ENCODE measurements around the gene GGACT. TPM values are rescaled to one million over a fixed set of nuclear protein-coding genes. Genes with fewer than 3 reads are reported as not detected.
"Not testable (repeated sequence)": the region's sequence is repeated elsewhere in the genome, so short reads cannot be mapped to it uniquely, and the experiment has no call there.

The GGACT gene
- total RNA-seq, 2 experiments from 2014 or later, result 2.4 to 2.9 TPM

DNA sequence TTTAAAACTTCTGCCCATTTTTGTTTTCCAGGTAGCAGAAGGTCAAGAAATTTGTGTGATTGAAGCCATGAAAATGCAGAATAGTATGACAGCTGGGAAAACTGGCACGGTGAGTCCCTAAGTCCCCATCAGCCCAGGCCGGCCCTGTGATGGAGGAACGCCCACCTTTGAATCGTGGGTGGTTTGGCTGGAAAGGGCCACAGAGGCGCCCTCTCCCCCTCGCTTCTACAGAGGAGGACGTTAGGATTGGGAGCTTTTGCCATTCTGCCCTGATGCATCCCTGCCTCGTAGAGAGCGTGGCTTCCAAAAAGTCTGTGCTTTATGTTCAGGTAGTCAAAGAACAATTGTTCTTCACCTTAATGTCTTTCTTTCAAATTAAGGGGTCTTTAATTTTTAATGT, 60.9 kb downstream of the GGACT start:
- H3K4me1 Mint-ChIP-seq (ENCODE audit: low read depth), result peaks cover 5% of the 10 kb centered on the region
- H3K9me3 ChIP-seq (ENCODE audit: control insufficient read depth in 1 of 2, insufficient read depth in 1 of 2, low read length in 2 of 2), result peaks cover 0 to 8% of the 10 kb centered on the region in 2 experiments
- peaks cover 22% of the 10 kb centered on the region for H3K36me3 Mint-ChIP-seq (ENCODE audit: low read depth)
- no peak overlapping the region for H3K4me3 Mint-ChIP-seq
- H3K27me3 Mint-ChIP-seq, result no peaks in the 10 kb centered on the region
- H3K4me1 ChIP-seq (ENCODE audit: insufficient read depth, low read length), result no peaks in the 10 kb centered on the region
- ChIA-PET CTCF (no interaction called here), POLR2A (no interaction called here)
- H3K9me3 Mint-ChIP-seq, result no peaks in the 10 kb centered on the region
- H3K27me3 ChIP-seq (ENCODE audit: control insufficient read depth in 1 of 2, insufficient read depth in 2 of 2, low read length in 2 of 2), result no peaks in the 10 kb centered on the region
- TF ChIP-seq, protein P1, sequence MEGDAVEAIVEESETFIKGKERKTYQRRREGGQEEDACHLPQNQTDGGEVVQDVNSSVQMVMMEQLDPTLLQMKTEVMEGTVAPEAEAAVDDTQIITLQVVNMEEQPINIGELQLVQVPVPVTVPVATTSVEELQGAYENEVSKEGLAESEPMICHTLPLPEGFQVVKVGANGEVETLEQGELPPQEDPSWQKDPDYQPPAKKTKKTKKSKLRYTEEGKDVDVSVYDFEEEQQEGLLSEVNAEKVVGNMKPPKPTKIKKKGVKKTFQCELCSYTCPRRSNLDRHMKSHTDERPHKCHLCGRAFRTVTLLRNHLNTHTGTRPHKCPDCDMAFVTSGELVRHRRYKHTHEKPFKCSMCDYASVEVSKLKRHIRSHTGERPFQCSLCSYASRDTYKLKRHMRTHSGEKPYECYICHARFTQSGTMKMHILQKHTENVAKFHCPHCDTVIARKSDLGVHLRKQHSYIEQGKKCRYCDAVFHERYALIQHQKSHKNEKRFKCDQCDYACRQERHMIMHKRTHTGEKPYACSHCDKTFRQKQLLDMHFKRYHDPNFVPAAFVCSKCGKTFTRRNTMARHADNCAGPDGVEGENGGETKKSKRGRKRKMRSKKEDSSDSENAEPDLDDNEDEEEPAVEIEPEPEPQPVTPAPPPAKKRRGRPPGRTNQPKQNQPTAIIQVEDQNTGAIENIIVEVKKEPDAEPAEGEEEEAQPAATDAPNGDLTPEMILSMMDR (IDR thresholded peaks at IDR 0.05), result no peak
- no peak for DNase-seq
- H3K27ac ChIP-seq (ENCODE audit: low read depth in 1 of 2, low read length in 2 of 2), result no peak overlapping the region
- peaks cover 3% of the 10 kb centered on the region for H3K36me3 ChIP-seq (ENCODE audit: insufficient read depth, low read length)
- intact Hi-C loops (cut with DNase I, micrococcal nuclease), result no loop called here
- no peak overlapping the region for H3K27ac Mint-ChIP-seq
- H3K4me3 ChIP-seq (ENCODE audit: low read length), result no peak overlapping the region
- ATAC-seq (ENCODE audit: poor library complexity), result no peak

DNA sequence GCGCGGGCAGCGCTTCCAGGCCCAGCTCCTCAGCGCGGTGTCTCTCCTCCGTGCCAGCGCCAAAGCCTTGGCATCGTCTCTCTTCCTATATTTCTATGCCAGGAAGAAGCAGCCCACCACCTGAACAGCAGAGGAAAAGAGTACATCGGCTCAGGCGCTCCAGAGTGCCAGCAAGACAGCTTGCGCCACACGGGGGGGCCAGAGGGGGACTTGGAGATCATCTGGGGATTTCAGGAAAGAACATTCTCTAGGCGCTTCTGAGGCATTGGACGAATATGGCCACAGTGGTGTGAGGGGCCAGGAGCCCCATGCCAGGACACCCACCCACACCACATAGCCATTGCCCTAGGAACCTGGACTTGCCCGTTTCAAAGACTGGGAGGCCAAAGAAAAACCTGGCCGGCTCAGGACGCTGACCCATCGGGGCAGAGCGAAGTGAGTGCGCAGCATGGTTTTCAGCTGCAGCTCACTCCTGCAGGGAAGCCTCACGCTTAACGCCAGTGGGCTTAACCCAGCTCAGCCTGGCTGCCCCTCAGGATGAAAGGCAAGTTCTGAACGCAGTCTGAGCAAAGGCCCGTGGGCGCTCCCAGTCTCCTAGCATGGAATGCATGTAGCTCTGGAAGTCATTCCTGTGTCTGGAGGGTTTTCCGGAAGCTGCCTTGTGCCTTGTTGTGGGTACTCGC, 62.1 kb downstream of the GGACT start:
- Histone ChIP-seq H3K27me3 (ENCODE audit: control insufficient read depth in 1 of 2, insufficient read depth in 2 of 2, low read length in 2 of 2) (no peaks in the 10 kb centered on the region), H3K36me3 (ENCODE audit: insufficient read depth, low read length) (peaks cover 2% of the 10 kb centered on the region), H3K4me1 (ENCODE audit: insufficient read depth, low read length) (peaks cover 3% of the 10 kb centered on the region), H3K4me3 (ENCODE audit: low read length) (no peak overlapping the region), H3K9me3 (ENCODE audit: control insufficient read depth in 1 of 2, insufficient read depth in 1 of 2, low read length in 2 of 2) (no peaks in the 10 kb centered on the region), H3K27ac (ENCODE audit: low read depth in 1 of 2, low read length in 2 of 2) (no peak overlapping the region)
- TF ChIP-seq, protein P1 (IDR thresholded peaks at IDR 0.05), result no peak
- Mint-ChIP-seq H3K4me1 (ENCODE audit: low read depth) (peaks cover 13% of the 10 kb centered on the region), H3K36me3 (ENCODE audit: low read depth) (peaks cover 22% of the 10 kb centered on the region), H3K27ac (no peak overlapping the region), H3K9me3 (no peaks in the 10 kb centered on the region), H3K4me3 (no peak overlapping the region), H3K27me3 (no peaks in the 10 kb centered on the region)
- DNase-seq, result no peak
- CTCF ChIA-PET, result no interaction called here
- no peak for ATAC-seq (ENCODE audit: poor library complexity)
- intact Hi-C loops (cut with DNase I, micrococcal nuclease), result no loop called here
- POLR2A ChIA-PET, result no interaction called here

DNA sequence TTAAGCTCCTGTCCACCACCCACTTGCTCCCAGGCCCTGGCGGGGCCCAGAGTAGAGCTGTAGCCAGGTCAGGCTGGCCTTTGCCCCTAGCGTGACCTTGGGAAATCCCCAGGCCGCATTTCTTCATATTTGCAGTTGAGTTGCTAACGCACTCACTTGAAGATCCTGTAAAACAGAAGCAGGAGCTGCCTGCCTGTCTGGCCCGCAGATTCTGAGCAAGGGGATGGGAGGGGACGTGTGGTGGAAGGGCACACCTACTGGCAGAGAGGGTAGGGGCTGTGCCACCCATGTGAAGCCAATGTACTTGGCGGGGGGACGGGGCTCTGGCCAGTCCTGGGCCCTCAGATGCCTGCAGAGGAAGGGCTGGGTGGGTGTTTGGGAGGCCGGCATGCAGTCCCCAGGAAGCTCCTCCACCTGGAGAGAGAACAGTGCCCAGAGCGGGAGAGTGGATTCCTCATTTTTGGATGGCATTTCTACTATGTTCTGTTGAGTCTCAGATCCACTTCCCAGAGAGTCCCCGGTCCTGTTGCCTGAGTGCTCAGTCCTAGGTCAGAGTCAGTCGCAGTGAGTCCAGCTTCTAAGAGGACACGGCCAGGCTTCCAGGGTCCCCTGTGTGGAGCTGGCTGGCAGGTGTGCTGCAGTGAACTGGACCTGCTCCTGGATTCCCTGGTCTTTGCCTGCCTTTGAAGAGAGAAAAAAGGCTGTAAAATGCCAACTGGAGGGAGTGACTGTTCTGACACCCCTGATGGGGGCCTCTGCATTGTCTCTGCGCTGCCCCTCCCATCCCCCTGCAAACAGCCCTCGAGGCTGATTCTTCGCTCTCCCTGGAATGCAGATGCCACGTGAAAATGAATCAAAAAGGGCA, 62.9 kb downstream of the GGACT start:
- H3K4me1 Mint-ChIP-seq (ENCODE audit: low read depth), result peaks cover 13% of the 10 kb centered on the region
- TF ChIP-seq, protein P1 (IDR thresholded peaks at IDR 0.05), result no peak
- Histone ChIP-seq H3K27me3 (ENCODE audit: control insufficient read depth in 1 of 2, insufficient read depth in 2 of 2, low read length in 2 of 2) (no peaks in the 10 kb centered on the region), H3K4me3 (ENCODE audit: low read length) (no peak overlapping the region), H3K4me1 (ENCODE audit: insufficient read depth, low read length) (peaks cover 9% of the 10 kb centered on the region), H3K36me3 (ENCODE audit: insufficient read depth, low read length) (peaks cover 2% of the 10 kb centered on the region), H3K9me3 (ENCODE audit: control insufficient read depth in 1 of 2, insufficient read depth in 1 of 2, low read length in 2 of 2) (no peaks in the 10 kb centered on the region), H3K27ac (ENCODE audit: low read depth in 1 of 2, low read length in 2 of 2) (no peak overlapping the region)
- ChIA-PET CTCF (no interaction called here), POLR2A (no interaction called here)
- no peaks in the 10 kb centered on the region for H3K27me3 Mint-ChIP-seq
- no peak overlapping the region for H3K27ac Mint-ChIP-seq
- DNase-seq, result no peak
- intact Hi-C loops (cut with DNase I, micrococcal nuclease), result no loop called here
- H3K4me3 Mint-ChIP-seq, result no peak overlapping the region
- peaks cover 22% of the 10 kb centered on the region for H3K36me3 Mint-ChIP-seq (ENCODE audit: low read depth)
- H3K9me3 Mint-ChIP-seq, result no peaks in the 10 kb centered on the region
- ATAC-seq (ENCODE audit: poor library complexity), result no peak

DNA sequence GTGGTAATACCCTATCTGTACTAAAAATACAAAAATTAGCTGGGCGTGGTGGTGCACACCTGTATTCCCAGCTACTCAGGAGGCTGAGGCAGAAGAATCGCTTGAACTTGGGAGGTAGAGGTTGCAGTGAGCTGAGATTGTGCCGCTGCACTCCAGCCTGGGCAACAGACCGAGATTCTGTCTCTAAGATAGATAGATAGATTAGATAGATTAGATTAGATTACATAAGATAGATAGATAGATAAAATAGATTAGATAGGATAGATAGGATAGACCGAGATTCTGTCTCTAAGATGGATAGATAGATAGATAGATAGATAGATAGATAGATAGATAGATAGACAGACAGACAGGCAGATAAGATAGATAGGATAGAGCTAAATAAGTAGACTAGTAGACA, 63.9 kb downstream of the GGACT start:
- H3K9me3 ChIP-seq (ENCODE audit: control insufficient read depth in 1 of 2, insufficient read depth in 1 of 2, low read length in 2 of 2); H3K27me3 ChIP-seq (ENCODE audit: control insufficient read depth in 1 of 2, insufficient read depth in 2 of 2, low read length in 2 of 2); H3K27me3 Mint-ChIP-seq; H3K4me3 Mint-ChIP-seq; H3K4me1 ChIP-seq (ENCODE audit: insufficient read depth, low read length); intact Hi-C loops (cut with DNase I, micrococcal nuclease); DNase-seq; ATAC-seq (ENCODE audit: poor library complexity); H3K4me3 ChIP-seq (ENCODE audit: low read length); POLR2A ChIA-PET; H3K36me3 ChIP-seq (ENCODE audit: insufficient read depth, low read length); H3K27ac ChIP-seq (ENCODE audit: low read depth in 1 of 2, low read length in 2 of 2); H3K27ac Mint-ChIP-seq; H3K9me3 Mint-ChIP-seq: not testable (repeated sequence)
- CTCF ChIA-PET, result interaction anchor here (1.1 kb wide), 1 partner anchor 10 kb away, joined by 3 read pairs; no protein-coding TSS in a partner anchor
- Mint-ChIP-seq H3K4me1 (ENCODE audit: low read depth) (peaks cover 13% of the 10 kb centered on the region), H3K36me3 (ENCODE audit: low read depth) (peaks cover 22% of the 10 kb centered on the region)

Measured in CD4-positive, alpha-beta T cell (primary cell).